Fibroblast of pulmonary artery (primary cell): Measurements from ENCODE around the gene RNF169.
A peak's percentile ranks its signal among the peaks of the same experiment; 100 is the strongest.
"Not testable (repeated sequence)": the region's sequence is repeated elsewhere in the genome, so short reads cannot be mapped to it uniquely, and the experiment has no call there.

Experiments used
- DNase-seq: peaks from one replicate; pipeline ENCODE4 v3.0.0-alpha.2; 2010; ENCODE audit warnings: low read depth
- H3K4me3 ChIP-seq: replicated peaks from 2 replicates; pipeline ENCODE4 v1.5.1; 2011; ENCODE audit warnings: low read depth, mild to moderate bottlenecking, control low read depth, low read length, moderate library complexity
- CTCF ChIP-seq: IDR thresholded peaks from 2 replicates; pipeline ENCODE4 v1.5.1; 2011; ENCODE audit warnings: mild to moderate bottlenecking, control low read depth, low read length, inconsistent platforms; ENCODE audit errors: missing control alignments

The RNF169 gene

GRCh38 chr11:74749127-74749964 lies 697 bp downstream of the RNF169 start:
- no peak for TF ChIP-seq CTCF
- H3K4me3 ChIP-seq: peak overlapping the region; percentile 76
- DNase-seq: peak; percentile 39

- peak overlapping the region; percentile 76 for H3K4me3 ChIP-seq
- no peak for TF ChIP-seq CTCF
- no peak for DNase-seq
Observed at GRCh38 chr11:74749965-74750296, 1.3 kb downstream of the RNF169 start.

- not testable (repeated sequence) for DNase-seq, H3K4me3 ChIP-seq
Observed at GRCh38 chr11:74750598-74750997, 1.9 kb downstream of the RNF169 start.

GRCh38 chr11:74751303-74751702 lies 2.7 kb downstream of the RNF169 start:
- TF ChIP-seq CTCF: no peak
- DNase-seq: no peak
- H3K4me3 ChIP-seq: no peak overlapping the region

GRCh38 chr11:74754507-74755252 lies 6.0 kb downstream of the RNF169 start:
- DNase-seq: peak; percentile 83
- no peak for TF ChIP-seq CTCF
- H3K4me3 ChIP-seq: peak overlapping the region; percentile 42

- DNase-seq: peak; percentile 38
- H3K4me3 ChIP-seq: peak overlapping the region; percentile 42
- no peak for TF ChIP-seq CTCF
Observed at GRCh38 chr11:74755395-74755995, 6.8 kb downstream of the RNF169 start.

- TF ChIP-seq CTCF: no peak
- no peak for DNase-seq
- H3K4me3 ChIP-seq: no peak overlapping the region
Observed at GRCh38 chr11:74756571-74756970, 7.9 kb downstream of the RNF169 start.
